SK-N-SH treated with all-trans-retinoic acid at 6 μM for 48 hours (cell line): ENCODE data around the gene TFIP11.

Experiments
- ATAC-seq: fragments of 200-7000 bp; cut with Tn5 transposase; 3 replicates; pipeline ENCODE4 v1.9.1; 2020; ENCODE audit warnings: mild to moderate bottlenecking, moderate library complexity
- ARNTL ChIP-seq: fragments of 450-650 bp; formaldehyde crosslinking; IDR thresholded peaks from 2 replicates; pipeline ENCODE4 v1.5.0; 2020; ENCODE audit warnings: low read depth, mild to moderate bottlenecking, moderate library complexity, borderline replicate concordance
- BACH2 ChIP-seq: fragments of 250-450 bp; sonication (Bioruptor Pico); IDR thresholded peaks from 2 replicates; pipeline ENCODE4 v1.9.0; 2021; ENCODE audit warnings: mild to moderate bottlenecking, borderline replicate concordance
- CSDC2 ChIP-seq: fragments of 250-450 bp; sonication (Bioruptor Pico); IDR thresholded peaks from 2 replicates; pipeline ENCODE4 v1.5.0; 2020; ENCODE audit warnings: mild to moderate bottlenecking, moderate library complexity
- ESRRG ChIP-seq: fragments of 250-450 bp; sonication (Bioruptor Pico); IDR thresholded peaks from 2 replicates; pipeline ENCODE4 v1.6.1; 2021; ENCODE audit warnings: mild to moderate bottlenecking
- GLIS3 ChIP-seq: fragments of 250-450 bp; sonication (Bioruptor Pico); IDR thresholded peaks from 2 replicates; pipeline ENCODE4 v1.5.0; 2020; ENCODE audit warnings: mild to moderate bottlenecking, moderate library complexity
- ISL1 ChIP-seq: fragments of 250-450 bp; sonication (Bioruptor Pico); IDR thresholded peaks from 2 replicates; pipeline ENCODE4 v2.1.2; 2022; ENCODE audit warnings: mild to moderate bottlenecking, moderate library complexity
- OSR1 ChIP-seq: fragments of 250-450 bp; sonication (Bioruptor Pico); IDR thresholded peaks from 2 replicates; pipeline ENCODE4 v1.8.0; 2022; ENCODE audit warnings: moderate library complexity, mild to moderate bottlenecking, inconsistent platforms
- PATZ1 ChIP-seq: fragments of 250-450 bp; sonication (Bioruptor Pico); IDR thresholded peaks from 2 replicates; pipeline ENCODE4 v1.8.0; 2020; ENCODE audit warnings: mild to moderate bottlenecking, moderate library complexity, borderline replicate concordance
- PPARA ChIP-seq: fragments of 250-450 bp; sonication (Bioruptor Pico); IDR thresholded peaks from 2 replicates; pipeline ENCODE4 v1.5.0; 2020; ENCODE audit warnings: mild to moderate bottlenecking, borderline replicate concordance
- RARB ChIP-seq: fragments of 250-450 bp; sonication (Bioruptor Pico); IDR thresholded peaks from 2 replicates; pipeline ENCODE4 v1.8.0; 2021; ENCODE audit warnings: mild to moderate bottlenecking, moderate library complexity
- SNAI2 ChIP-seq: fragments of 250-450 bp; sonication (Bioruptor Pico); IDR thresholded peaks from 2 replicates; pipeline ENCODE4 v1.5.0; 2020; ENCODE audit warnings: mild to moderate bottlenecking, moderate library complexity
- TCF4 ChIP-seq: fragments of 250-450 bp; sonication (Bioruptor Pico); IDR thresholded peaks from 2 replicates; pipeline ENCODE4 v1.8.0; 2021; ENCODE audit warnings: mild to moderate bottlenecking, moderate library complexity, borderline replicate concordance
- ZC3H10 ChIP-seq: fragments of 250-450 bp; sonication (Bioruptor Pico); IDR thresholded peaks from 2 replicates; pipeline ENCODE4 v1.5.1; 2021; ENCODE audit warnings: mild to moderate bottlenecking, moderate library complexity
- ZFP3 ChIP-seq: fragments of 250-450 bp; sonication (Bioruptor Pico); IDR thresholded peaks from 2 replicates; pipeline ENCODE4 v1.5.0; 2020; ENCODE audit warnings: mild to moderate bottlenecking, moderate library complexity
- ZFP30 ChIP-seq: fragments of 450-650 bp; formaldehyde crosslinking; IDR thresholded peaks from 2 replicates; pipeline ENCODE4 v1.5.0; 2022; ENCODE audit warnings: mild to moderate bottlenecking, moderate library complexity
- ZNF565 ChIP-seq: fragments of 450-650 bp; formaldehyde crosslinking; conservative IDR thresholded peaks from 2 replicates; pipeline ENCODE4 v1.5.0; 2020; ENCODE audit warnings: low read depth, mild to moderate bottlenecking, moderate library complexity
- ZNF70 ChIP-seq: fragments of 450-650 bp; formaldehyde crosslinking; IDR thresholded peaks from 2 replicates; pipeline ENCODE4 v1.5.0; 2020; ENCODE audit warnings: mild to moderate bottlenecking, moderate library complexity
- ZNF8 ChIP-seq: fragments of 450-650 bp; formaldehyde crosslinking; IDR thresholded peaks from 2 replicates; pipeline ENCODE4 v1.5.0; 2020; ENCODE audit warnings: mild to moderate bottlenecking, moderate library complexity
- TF ChIP-seq, protein P1 (sequence below): fragments of 250-450 bp; sonication (Bioruptor Pico); IDR thresholded peaks from 2 replicates; pipeline ENCODE4 v1.5.0; 2020; ENCODE audit warnings: mild to moderate bottlenecking, moderate library complexity
- TF ChIP-seq, protein P2 (sequence below): fragments of 250-450 bp; sonication (Bioruptor Pico); IDR thresholded peaks from 2 replicates; pipeline ENCODE4 v1.8.0; 2021; ENCODE audit warnings: low read depth, mild to moderate bottlenecking, moderate library complexity, borderline replicate concordance
- TF ChIP-seq, protein P3 (sequence below): fragments of 250-450 bp; sonication (Bioruptor Pico); IDR thresholded peaks from 2 replicates; pipeline ENCODE4 v1.5.1; 2021; ENCODE audit warnings: mild to moderate bottlenecking, moderate library complexity
- TF ChIP-seq, protein P4 (sequence below): fragments of 250-450 bp; sonication (Bioruptor Pico); IDR thresholded peaks from 2 replicates; pipeline ENCODE4 v1.5.1; 2020; ENCODE audit warnings: low read depth, mild to moderate bottlenecking, moderate library complexity

TFIP11 gene

GRCh38 chr22:26522592-26522991 lies 10.3 kb upstream of the TFIP11 start:
- no peak for TF ChIP-seq ESRRG (CRISPR knock-in tag)
- TF ChIP-seq, protein P1, sequence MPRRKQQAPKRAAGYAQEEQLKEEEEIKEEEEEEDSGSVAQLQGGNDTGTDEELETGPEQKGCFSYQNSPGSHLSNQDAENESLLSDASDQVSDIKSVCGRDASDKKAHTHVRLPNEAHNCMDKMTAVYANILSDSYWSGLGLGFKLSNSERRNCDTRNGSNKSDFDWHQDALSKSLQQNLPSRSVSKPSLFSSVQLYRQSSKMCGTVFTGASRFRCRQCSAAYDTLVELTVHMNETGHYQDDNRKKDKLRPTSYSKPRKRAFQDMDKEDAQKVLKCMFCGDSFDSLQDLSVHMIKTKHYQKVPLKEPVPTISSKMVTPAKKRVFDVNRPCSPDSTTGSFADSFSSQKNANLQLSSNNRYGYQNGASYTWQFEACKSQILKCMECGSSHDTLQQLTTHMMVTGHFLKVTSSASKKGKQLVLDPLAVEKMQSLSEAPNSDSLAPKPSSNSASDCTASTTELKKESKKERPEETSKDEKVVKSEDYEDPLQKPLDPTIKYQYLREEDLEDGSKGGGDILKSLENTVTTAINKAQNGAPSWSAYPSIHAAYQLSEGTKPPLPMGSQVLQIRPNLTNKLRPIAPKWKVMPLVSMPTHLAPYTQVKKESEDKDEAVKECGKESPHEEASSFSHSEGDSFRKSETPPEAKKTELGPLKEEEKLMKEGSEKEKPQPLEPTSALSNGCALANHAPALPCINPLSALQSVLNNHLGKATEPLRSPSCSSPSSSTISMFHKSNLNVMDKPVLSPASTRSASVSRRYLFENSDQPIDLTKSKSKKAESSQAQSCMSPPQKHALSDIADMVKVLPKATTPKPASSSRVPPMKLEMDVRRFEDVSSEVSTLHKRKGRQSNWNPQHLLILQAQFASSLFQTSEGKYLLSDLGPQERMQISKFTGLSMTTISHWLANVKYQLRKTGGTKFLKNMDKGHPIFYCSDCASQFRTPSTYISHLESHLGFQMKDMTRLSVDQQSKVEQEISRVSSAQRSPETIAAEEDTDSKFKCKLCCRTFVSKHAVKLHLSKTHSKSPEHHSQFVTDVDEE (CRISPR knock-in tag): no peak
- TF ChIP-seq ZC3H10 (CRISPR knock-in tag): no peak
- no peak for TF ChIP-seq ZFP3 (CRISPR knock-in tag)
- TF ChIP-seq PATZ1 (CRISPR knock-in tag): no peak
- no peak for TF ChIP-seq ARNTL (CRISPR knock-in tag)
- TF ChIP-seq, protein P2, sequence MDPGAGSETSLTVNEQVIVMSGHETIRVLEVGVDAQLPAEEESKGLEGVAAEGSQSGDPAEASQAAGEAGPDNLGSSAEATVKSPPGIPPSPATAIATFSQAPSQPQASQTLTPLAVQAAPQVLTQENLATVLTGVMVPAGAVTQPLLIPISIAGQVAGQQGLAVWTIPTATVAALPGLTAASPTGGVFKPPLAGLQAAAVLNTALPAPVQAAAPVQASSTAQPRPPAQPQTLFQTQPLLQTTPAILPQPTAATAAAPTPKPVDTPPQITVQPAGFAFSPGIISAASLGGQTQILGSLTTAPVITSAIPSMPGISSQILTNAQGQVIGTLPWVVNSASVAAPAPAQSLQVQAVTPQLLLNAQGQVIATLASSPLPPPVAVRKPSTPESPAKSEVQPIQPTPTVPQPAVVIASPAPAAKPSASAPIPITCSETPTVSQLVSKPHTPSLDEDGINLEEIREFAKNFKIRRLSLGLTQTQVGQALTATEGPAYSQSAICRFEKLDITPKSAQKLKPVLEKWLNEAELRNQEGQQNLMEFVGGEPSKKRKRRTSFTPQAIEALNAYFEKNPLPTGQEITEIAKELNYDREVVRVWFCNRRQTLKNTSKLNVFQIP (CRISPR knock-in tag): no peak
- no peak for TF ChIP-seq RARB (CRISPR knock-in tag)
- no peak for TF ChIP-seq SNAI2 (CRISPR knock-in tag)
- no peak for TF ChIP-seq OSR1 (CRISPR knock-in tag)
- TF ChIP-seq GLIS3 (CRISPR knock-in tag): no peak
- TF ChIP-seq TCF4 (CRISPR knock-in tag): no peak
- TF ChIP-seq, protein P3, sequence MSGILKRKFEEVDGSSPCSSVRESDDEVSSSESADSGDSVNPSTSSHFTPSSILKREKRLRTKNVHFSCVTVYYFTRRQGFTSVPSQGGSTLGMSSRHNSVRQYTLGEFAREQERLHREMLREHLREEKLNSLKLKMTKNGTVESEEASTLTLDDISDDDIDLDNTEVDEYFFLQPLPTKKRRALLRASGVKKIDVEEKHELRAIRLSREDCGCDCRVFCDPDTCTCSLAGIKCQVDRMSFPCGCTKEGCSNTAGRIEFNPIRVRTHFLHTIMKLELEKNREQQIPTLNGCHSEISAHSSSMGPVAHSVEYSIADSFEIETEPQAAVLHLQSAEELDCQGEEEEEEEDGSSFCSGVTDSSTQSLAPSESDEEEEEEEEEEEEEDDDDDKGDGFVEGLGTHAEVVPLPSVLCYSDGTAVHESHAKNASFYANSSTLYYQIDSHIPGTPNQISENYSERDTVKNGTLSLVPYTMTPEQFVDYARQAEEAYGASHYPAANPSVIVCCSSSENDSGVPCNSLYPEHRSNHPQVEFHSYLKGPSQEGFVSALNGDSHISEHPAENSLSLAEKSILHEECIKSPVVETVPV: no peak
- TF ChIP-seq, protein P4, sequence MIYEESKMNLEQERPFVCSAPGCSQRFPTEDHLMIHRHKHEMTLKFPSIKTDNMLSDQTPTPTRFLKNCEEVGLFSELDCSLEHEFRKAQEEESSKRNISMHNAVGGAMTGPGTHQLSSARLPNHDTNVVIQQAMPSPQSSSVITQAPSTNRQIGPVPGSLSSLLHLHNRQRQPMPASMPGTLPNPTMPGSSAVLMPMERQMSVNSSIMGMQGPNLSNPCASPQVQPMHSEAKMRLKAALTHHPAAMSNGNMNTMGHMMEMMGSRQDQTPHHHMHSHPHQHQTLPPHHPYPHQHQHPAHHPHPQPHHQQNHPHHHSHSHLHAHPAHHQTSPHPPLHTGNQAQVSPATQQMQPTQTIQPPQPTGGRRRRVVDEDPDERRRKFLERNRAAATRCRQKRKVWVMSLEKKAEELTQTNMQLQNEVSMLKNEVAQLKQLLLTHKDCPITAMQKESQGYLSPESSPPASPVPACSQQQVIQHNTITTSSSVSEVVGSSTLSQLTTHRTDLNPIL (CRISPR knock-in tag): no peak
- no peak for TF ChIP-seq PPARA (CRISPR knock-in tag)
- ATAC-seq: no peak

DNA sequence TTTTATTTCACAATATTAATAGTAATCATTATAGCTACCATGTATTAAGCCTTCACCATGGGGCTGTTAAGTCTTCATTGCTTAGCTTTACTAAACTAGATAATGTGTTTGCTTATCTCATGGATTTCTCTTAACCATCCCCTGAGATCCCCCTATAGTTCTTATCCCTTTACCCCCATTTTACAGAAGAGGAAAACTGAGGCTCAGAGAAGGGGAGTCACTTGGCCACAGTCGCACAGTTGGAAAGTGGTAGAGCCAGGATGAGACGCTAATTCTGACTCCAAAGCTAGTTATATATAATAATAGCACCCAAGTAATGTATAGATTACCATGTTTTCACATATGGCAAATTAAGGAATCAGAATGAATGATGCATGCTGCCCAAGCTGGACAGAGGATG lies 9.7 kb upstream of the TFIP11 start:
- TF ChIP-seq SNAI2 (CRISPR knock-in tag) (no peak), TCF4 (CRISPR knock-in tag) (no peak), ZFP30 (no peak), PPARA (CRISPR knock-in tag) (no peak), ZNF8 (CRISPR knock-in tag) (no peak), ZNF70 (CRISPR knock-in tag) (no peak), GLIS3 (CRISPR knock-in tag) (no peak), ISL1 (CRISPR knock-in tag) (no peak), ZNF565 (CRISPR knock-in tag) (no peak), CSDC2 (CRISPR knock-in tag) (no peak), BACH2 (CRISPR knock-in tag) (no peak), ESRRG (CRISPR knock-in tag) (no peak)
- TF ChIP-seq, protein P1 (CRISPR knock-in tag): no peak
- TF ChIP-seq, protein P4 (CRISPR knock-in tag): no peak
- TF ChIP-seq, protein P2 (CRISPR knock-in tag): no peak
- ATAC-seq: no peak
